Mesenchymal stem cell (in vitro differentiated cells and primary cell): ENCODE measurements around the gene LRRC8B.
"Not testable (repeated sequence)": the region's sequence is repeated elsewhere in the genome, so short reads cannot be mapped to it uniquely, and the experiment has no call there.

Experiments
- DNase-seq: peaks from one replicate; pipeline ENCODE4 v3.0.0-alpha.2; 2013
- H2AFZ ChIP-seq: one replicate; pipeline ENCODE4 v1.6.1; 2013; ENCODE audit warnings: low read depth, mild to moderate bottlenecking, control low read depth, inconsistent platforms, low read length, moderate library complexity
- H2AK5ac ChIP-seq: 2 replicates; pipeline ENCODE4 v1.6.1; 2013; ENCODE audit warnings: low read length, moderate library complexity, mild to moderate bottlenecking, inconsistent platforms; ENCODE audit not compliant: severe bottlenecking
- H2BK120ac ChIP-seq: one replicate; pipeline ENCODE4 v1.6.1; 2013; ENCODE audit warnings: low read depth, mild to moderate bottlenecking, inconsistent platforms, low read length, moderate library complexity
- H2BK12ac ChIP-seq, 2 experiments: one replicate each; pipeline ENCODE4 v1.6.1; 2013; ENCODE audit warnings: inconsistent platforms in 2 of 2, low read length in 2 of 2, mild to moderate bottlenecking in 2 of 2, moderate library complexity in 2 of 2, control low read depth in 1 of 2
- H2BK15ac ChIP-seq: one replicate; pipeline ENCODE4 v1.6.1; 2013; ENCODE audit warnings: mild to moderate bottlenecking, low read depth, inconsistent platforms; ENCODE audit not compliant: poor library complexity, severe bottlenecking
- H2BK5ac ChIP-seq: 2 replicates; pipeline ENCODE4 v1.6.1; 2013; ENCODE audit warnings: low read depth, mild to moderate bottlenecking, low read length, control low read depth, inconsistent platforms; ENCODE audit not compliant: poor library complexity, severe bottlenecking
- H3K14ac ChIP-seq, 2 experiments: one replicate each; pipeline ENCODE4 v1.6.1; 2013; ENCODE audit warnings: inconsistent platforms in 2 of 2, low read length in 2 of 2, control low read depth in 1 of 2, mild to moderate bottlenecking in 1 of 2, moderate library complexity in 1 of 2
- H3K18ac ChIP-seq, 2 experiments: one replicate each; pipeline ENCODE4 v1.6.1; 2013; ENCODE audit warnings: inconsistent platforms in 2 of 2, low read length in 2 of 2, control low read depth in 1 of 2, low read depth in 1 of 2, mild to moderate bottlenecking in 1 of 2
- H3K23ac ChIP-seq, 2 experiments: one replicate each; pipeline ENCODE4 v1.6.1; 2013; ENCODE audit warnings: inconsistent platforms in 2 of 2, low read length in 2 of 2, mild to moderate bottlenecking in 2 of 2, moderate library complexity in 2 of 2, control low read depth in 1 of 2
- H3K27ac ChIP-seq: 2 replicates; pipeline ENCODE4 v1.5.1; 2013; ENCODE audit warnings: mild to moderate bottlenecking, moderate library complexity, low read length, control low read depth, inconsistent platforms; ENCODE audit not compliant: poor library complexity, severe bottlenecking
- H3K27me3 ChIP-seq, 2 experiments: 2 replicates each; pipeline versions ENCODE4 v1.6.1 to v1.7.0; 2013; ENCODE audit warnings: low read length in 2 of 2, mild to moderate bottlenecking in 2 of 2, moderate library complexity in 2 of 2, control low read depth in 1 of 2, inconsistent platforms in 1 of 2; ENCODE audit not compliant: control insufficient read depth in 1 of 2, insufficient read depth in 1 of 2
- H3K36me3 ChIP-seq, 2 experiments: 2 replicates each; pipeline versions ENCODE4 v1.6.1 to v1.7.0; 2013; ENCODE audit warnings: low read length in 2 of 2, control low read depth in 1 of 2, inconsistent platforms in 1 of 2, low read depth in 1 of 2, mild to moderate bottlenecking in 1 of 2; ENCODE audit not compliant: insufficient read depth in 2 of 2, control insufficient read depth in 1 of 2
- H3K4ac ChIP-seq, 2 experiments: one replicate each; pipeline ENCODE4 v1.6.1; 2013; ENCODE audit warnings: inconsistent platforms in 2 of 2, low read length in 2 of 2, mild to moderate bottlenecking in 2 of 2, moderate library complexity in 2 of 2, control low read depth in 1 of 2, low read depth in 1 of 2
- H3K4me1 ChIP-seq: 2 replicates; pipeline ENCODE4 v1.6.1; 2013; ENCODE audit warnings: low read depth, low read length, control low read depth; ENCODE audit not compliant: control insufficient read depth, insufficient read depth
- H3K4me2 ChIP-seq: 2 replicates; pipeline ENCODE4 v1.6.1; 2013; ENCODE audit warnings: low read length, mild to moderate bottlenecking, inconsistent platforms; ENCODE audit not compliant: poor library complexity, severe bottlenecking
- H3K4me3 ChIP-seq, 2 experiments: 2 replicates each; pipeline versions ENCODE4 v1.5.1 to v1.7.0; 2013; ENCODE audit warnings: low read length in 2 of 2, mild to moderate bottlenecking in 2 of 2, control low read depth in 1 of 2, low read depth in 1 of 2; ENCODE audit not compliant: insufficient read depth in 1 of 2
- H3K79me1 ChIP-seq: replicated peaks from 2 replicates; pipeline ENCODE4 v1.6.1; 2013; ENCODE audit warnings: mild to moderate bottlenecking, control low read depth, low read length, inconsistent platforms; ENCODE audit not compliant: poor library complexity, severe bottlenecking
- H3K9ac ChIP-seq: 2 replicates; pipeline ENCODE4 v1.7.0; 2013; ENCODE audit warnings: mild to moderate bottlenecking, low read length, moderate library complexity
- H3K9me3 ChIP-seq: 2 replicates; pipeline ENCODE4 v1.7.0; 2013; ENCODE audit warnings: mild to moderate bottlenecking, low read length; ENCODE audit not compliant: control insufficient read depth
- H4K8ac ChIP-seq: one replicate; pipeline ENCODE4 v1.6.1; 2013; ENCODE audit warnings: inconsistent platforms, mild to moderate bottlenecking, low read length, moderate library complexity
- H4K91ac ChIP-seq: one replicate; pipeline ENCODE4 v1.6.1; 2013; ENCODE audit warnings: mild to moderate bottlenecking, low read length, inconsistent platforms
- WGBS: methylation state at CpG from one replicate; pipeline ENCODE4 v1.1.7; 2013; ENCODE audit warnings: mixed read lengths; 5-methylcytosine and 5-hydroxymethylcytosine counted together

The LRRC8B gene

GRCh38 chr1:89539128-89539527 is 14.5 kb downstream of the LRRC8B start:
- Histone ChIP-seq H3K4me2 (no peak overlapping the region), H2BK15ac (no peak overlapping the region), H3K36me3 (no peaks in the 10 kb centered on the region), H3K18ac (no peak overlapping the region), H4K8ac (no peak overlapping the region), H3K14ac (no peak overlapping the region), H3K23ac (no peak overlapping the region), H2BK12ac (no peak overlapping the region), H4K91ac (no peak overlapping the region), H3K79me1 (peaks cover 4% of the 10 kb centered on the region), H3K9ac (no peak overlapping the region), H3K4me1 (no peaks in the 10 kb centered on the region), H2AFZ (no peak overlapping the region), H3K27ac (no peak overlapping the region), H2BK5ac (no peak overlapping the region), H3K4ac (no peak overlapping the region), H3K9me3 (no peaks in the 10 kb centered on the region), H3K27me3 (no peaks in the 10 kb centered on the region), H2AK5ac (no peak overlapping the region), H3K4me3 (no peak overlapping the region), H2BK120ac (no peak overlapping the region)
- WGBS = 100% methylated on average over 1 of the region's 3 CpGs
- no peak for DNase-seq

GRCh38 chr1:89540406-89540970 is 15.9 kb downstream of the LRRC8B start:
- Histone ChIP-seq H2BK12ac (no peak overlapping the region), H2BK120ac (no peak overlapping the region), H3K27me3 (no peaks in the 10 kb centered on the region), H3K4ac (no peak overlapping the region), H3K27ac (no peak overlapping the region), H3K9ac (no peak overlapping the region), H3K4me3 (no peak overlapping the region), H3K14ac (no peak overlapping the region), H4K8ac (no peak overlapping the region), H3K4me2 (no peak overlapping the region), H3K9me3 (no peaks in the 10 kb centered on the region), H2AK5ac (no peak overlapping the region), H2AFZ (no peak overlapping the region), H3K18ac (no peak overlapping the region), H2BK15ac (no peak overlapping the region), H3K36me3 (no peaks in the 10 kb centered on the region), H3K23ac (no peak overlapping the region), H4K91ac (no peak overlapping the region), H3K79me1 (peaks cover 3% of the 10 kb centered on the region), H3K4me1 (no peaks in the 10 kb centered on the region), H2BK5ac (no peak overlapping the region)
- DNase-seq = no peak
- WGBS = 96% methylated on average over 3 of the region's 4 CpGs

- H3K14ac ChIP-seq = no peak overlapping the region
- H2BK15ac ChIP-seq = no peak overlapping the region
- H3K4ac ChIP-seq = no peak overlapping the region
- no peak overlapping the region for H2AFZ ChIP-seq
- no peak overlapping the region for H2BK120ac ChIP-seq
- WGBS = no CpG with 5 or more reads among the region's 1 CpG
- no peak overlapping the region for H3K9ac ChIP-seq
- H3K4me3 ChIP-seq = no peak overlapping the region
- H2AK5ac ChIP-seq = no peak overlapping the region
- H4K8ac ChIP-seq = no peak overlapping the region
- peaks cover 3% of the 10 kb centered on the region for H3K79me1 ChIP-seq
- no peaks in the 10 kb centered on the region for H3K4me1 ChIP-seq
- no peak overlapping the region for H3K4me2 ChIP-seq
- no peak overlapping the region for H2BK12ac ChIP-seq
- H3K27ac ChIP-seq = no peak overlapping the region
- no peak for DNase-seq
- no peaks in the 10 kb centered on the region for H3K27me3 ChIP-seq
- H2BK5ac ChIP-seq = no peak overlapping the region
- no peak overlapping the region for H3K23ac ChIP-seq
- H3K36me3 ChIP-seq = no peaks in the 10 kb centered on the region
- H3K9me3 ChIP-seq = no peaks in the 10 kb centered on the region
- no peak overlapping the region for H4K91ac ChIP-seq
- H3K18ac ChIP-seq = no peak overlapping the region
These were observed 17.7 kb downstream of the LRRC8B start for GRCh38 chr1:89542345-89542744.

GRCh38 chr1:89543632-89544031 is 19.0 kb downstream of the LRRC8B start:
- not testable (repeated sequence) for H3K14ac ChIP-seq, H3K27ac ChIP-seq, H2AFZ ChIP-seq, H3K36me3 ChIP-seq, H3K4me1 ChIP-seq, H3K9ac ChIP-seq, H4K8ac ChIP-seq, H3K4me3 ChIP-seq, DNase-seq, H3K79me1 ChIP-seq, H3K18ac ChIP-seq, H2BK15ac ChIP-seq, H2AK5ac ChIP-seq, H2BK5ac ChIP-seq, H3K4ac ChIP-seq, H3K9me3 ChIP-seq, H2BK12ac ChIP-seq, H3K4me2 ChIP-seq, H3K27me3 ChIP-seq, H3K23ac ChIP-seq, H2BK120ac ChIP-seq, H4K91ac ChIP-seq
- 100% methylated on average over 1 of the region's 1 CpG for WGBS
